Heart left ventricle (tissue), 13 donors: ENCODE data around the gene CDKN3.

ENCODE experiments used
- POLR2A ChIP-seq, 2 donors: fragments of 450-650 bp; IDR thresholded peaks; one replicate each; pipeline ENCODE4 v1.6.1; 2017; ENCODE audit warnings: antibody characterized with exemption in 2 of 2, mild to moderate bottlenecking in 2 of 2, moderate library complexity in 2 of 2
- TF ChIP-seq, protein P1 (sequence below), 12 donors: fragments of 200-600 bp; sonication (generic) in 4 of 12; IDR thresholded peaks; one replicate each; pipeline versions ENCODE4 v1.5.0 to v1.8.0; 2018 to 2022; ENCODE audit warnings: antibody characterized with exemption in 12 of 12, mild to moderate bottlenecking in 5 of 12
- donor health status: ischemic (EF 13 %, LVEDD 7.1; RV severe dilation, severe dysfunction).
- donor health status: DM: no; HTN: yes; CAD: no.
- donor health status: DM: no; HTN: no; CAD: no.
- donor health status: ischemic (EF 25% LVEDD 6.9; RV normal size, moderate dysfunction).
- donor health status: ischemic (EF 25% LVEDD 5.7; RV mildly dilated, moderate dysfunction).
- donor health status: ischemic (EF 35%, LVEDD 5.7; RV mildly dilated, moderate dysfunction).
- donor health status: nonischemic (EF 11% LVEDD 7.7; RV severe dilation, severe dysfunction).
- donor health status: DM: yes; HTN: yes; CAD: no.
- donor health status: PGD.
- donor health status: ischemic (EF 29% LVEDD 5.4; RV normal size, mild dysfunction).
- donor health status: nonischemic (EF 23%, LVEDD 6.1; RV moderate dilation, normal function).

DNA sequence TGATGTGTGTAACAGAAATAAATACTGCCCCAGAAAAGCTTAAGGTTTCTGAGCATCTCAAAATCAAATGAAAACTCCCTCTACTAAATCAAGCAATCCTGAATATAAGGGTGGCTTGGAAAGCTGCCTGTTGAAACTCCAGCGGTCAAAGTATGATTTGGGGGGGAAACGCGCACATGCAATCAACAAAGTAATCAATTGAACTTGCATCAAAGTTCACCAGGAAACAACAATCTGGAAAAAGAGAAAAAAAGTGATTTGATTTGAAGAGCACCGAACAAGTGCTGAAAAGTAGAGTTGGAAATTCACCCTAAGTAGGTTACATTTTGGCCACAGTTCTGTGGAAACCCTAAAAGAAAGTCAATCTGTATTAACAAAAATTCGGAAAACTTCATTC is 43.7 kb downstream of the CDKN3 start:
- TF ChIP-seq POLR2A (IDR thresholded peaks at IDR 0.05) = no peak
- TF ChIP-seq, protein P1, sequence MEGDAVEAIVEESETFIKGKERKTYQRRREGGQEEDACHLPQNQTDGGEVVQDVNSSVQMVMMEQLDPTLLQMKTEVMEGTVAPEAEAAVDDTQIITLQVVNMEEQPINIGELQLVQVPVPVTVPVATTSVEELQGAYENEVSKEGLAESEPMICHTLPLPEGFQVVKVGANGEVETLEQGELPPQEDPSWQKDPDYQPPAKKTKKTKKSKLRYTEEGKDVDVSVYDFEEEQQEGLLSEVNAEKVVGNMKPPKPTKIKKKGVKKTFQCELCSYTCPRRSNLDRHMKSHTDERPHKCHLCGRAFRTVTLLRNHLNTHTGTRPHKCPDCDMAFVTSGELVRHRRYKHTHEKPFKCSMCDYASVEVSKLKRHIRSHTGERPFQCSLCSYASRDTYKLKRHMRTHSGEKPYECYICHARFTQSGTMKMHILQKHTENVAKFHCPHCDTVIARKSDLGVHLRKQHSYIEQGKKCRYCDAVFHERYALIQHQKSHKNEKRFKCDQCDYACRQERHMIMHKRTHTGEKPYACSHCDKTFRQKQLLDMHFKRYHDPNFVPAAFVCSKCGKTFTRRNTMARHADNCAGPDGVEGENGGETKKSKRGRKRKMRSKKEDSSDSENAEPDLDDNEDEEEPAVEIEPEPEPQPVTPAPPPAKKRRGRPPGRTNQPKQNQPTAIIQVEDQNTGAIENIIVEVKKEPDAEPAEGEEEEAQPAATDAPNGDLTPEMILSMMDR (IDR thresholded peaks at IDR 0.05) = no peak
